Endothelial cell of umbilical vein (primary cell): Measurements from ENCODE around the gene CTRB2. TPM values are rescaled to one million over a fixed set of nuclear protein-coding genes. Genes with fewer than 3 reads are reported as not detected.
A peak's percentile ranks its signal among the peaks of the same experiment; 100 is the strongest.

Experiments
- BruUV-seq: library from RNA; stranded (reverse); fragments of 400-500 nt; replicated peaks from 2 replicates; lab custom pipeline; 2021; lab: Mats Ljungman, UMichigan
- CTCF ChIA-PET: fragments of 300-600, 350-600 bp; sonication (Branson Sonifier 250); formaldehyde crosslinking; loops from one replicate; lab custom pipeline; 2021; ENCODE audit warnings: antibody characterized with exemption, inconsistent platforms; lab: Charles Lee
- POLR2A ChIA-PET: fragments of 300-600, 350-600 bp; sonication (Branson Sonifier 250); formaldehyde crosslinking; loops from one replicate; lab custom pipeline; 2021; ENCODE audit warnings: antibody characterized with exemption, inconsistent platforms; lab: Charles Lee
- DNase-seq: peaks from one replicate; pipeline ENCODE4 v3.0.0-alpha.2; 2011; ENCODE audit warnings: low read depth, low spot score
- FAIRE-seq: peaks from 2 replicates; lab custom pipeline; 2011; peaks lifted over from hg19 to GRCh38; lab: Jason Lieb, UNC
- H2AFZ ChIP-seq: 2 replicates; pipeline ENCODE4 v1.6.0; 2012; ENCODE audit warnings: low read depth, low read length, control low read depth, inconsistent platforms
- H3K27ac ChIP-seq: 2 replicates; pipeline ENCODE4 v1.5.1; 2011; ENCODE audit warnings: low read depth, mild to moderate bottlenecking, control low read depth, low read length, moderate library complexity; ENCODE audit not compliant: insufficient read depth
- H3K27me3 ChIP-seq, 2 experiments: 2 replicates each; pipeline versions ENCODE4 v1.6.0 to v1.6.1; 2011; ENCODE audit warnings: low read length in 2 of 2, mixed read lengths in 1 of 2; ENCODE audit not compliant: control insufficient read depth in 2 of 2, insufficient read depth in 2 of 2
- H3K36me3 ChIP-seq, 2 experiments: 2 replicates in 1 of 2; 3 replicates in 1 of 2; pipeline ENCODE4 v1.5.1; 2011; ENCODE audit warnings: low read length in 2 of 2, mild to moderate bottlenecking in 1 of 2, moderate library complexity in 1 of 2; ENCODE audit not compliant: control insufficient read depth in 2 of 2, insufficient read depth in 2 of 2; ENCODE audit errors: extremely low read depth in 1 of 2
- H3K4me1 ChIP-seq: 3 replicates; pipeline ENCODE4 v1.5.1; 2011; ENCODE audit warnings: mild to moderate bottlenecking, low read length; ENCODE audit not compliant: control insufficient read depth, insufficient read depth; ENCODE audit errors: extremely low read depth
- H3K4me2 ChIP-seq: 2 replicates; pipeline ENCODE4 v1.6.1; 2011; ENCODE audit warnings: low read length, control low read depth, mixed read lengths; ENCODE audit not compliant: insufficient read depth
- H3K4me3 ChIP-seq, 3 experiments: fragments of 200-600 bp in 1 of 3; sonication (generic), shearing (Covaris generic) in 1 of 3; replicated peaks in 1 of 3; 2 replicates each; pipeline ENCODE4 v1.5.1; 2011 to 2016; ENCODE audit warnings: control low read depth in 3 of 3, low read length in 3 of 3, mild to moderate bottlenecking in 2 of 3, inconsistent platforms in 1 of 3, low read depth in 1 of 3, moderate library complexity in 1 of 3; ENCODE audit not compliant: insufficient read depth in 1 of 3
- H3K79me2 ChIP-seq: 2 replicates; pipeline ENCODE4 v1.6.0; 2012; ENCODE audit warnings: low read length, inconsistent platforms; ENCODE audit not compliant: control insufficient read depth, insufficient read depth
- H3K9ac ChIP-seq: replicated peaks from 2 replicates; pipeline ENCODE3; 2011; ENCODE audit warnings: low read length, control low read depth; ENCODE audit not compliant: insufficient read depth; ENCODE audit errors: extremely low read depth
- H3K9me1 ChIP-seq: replicated peaks from 3 replicates; pipeline ENCODE4 v1.6.0; 2011; ENCODE audit warnings: mild to moderate bottlenecking, low read length; ENCODE audit not compliant: control insufficient read depth, insufficient read depth; ENCODE audit errors: extremely low read depth
- H3K9me3 ChIP-seq: replicated peaks from 2 replicates; pipeline ENCODE4 v1.5.1; 2012; ENCODE audit warnings: low read length, inconsistent platforms; ENCODE audit not compliant: control insufficient read depth, insufficient read depth
- H4K20me1 ChIP-seq: replicated peaks from 2 replicates; pipeline ENCODE3; 2011; ENCODE audit warnings: mild to moderate bottlenecking, low read length; ENCODE audit not compliant: control insufficient read depth, insufficient read depth; ENCODE audit errors: extremely low read depth
- EZH2 ChIP-seq: IDR thresholded peaks from 2 replicates; pipeline ENCODE4 v1.6.1; 2012; ENCODE audit warnings: borderline replicate concordance, low read depth, mild to moderate bottlenecking, moderate library complexity, low read length, inconsistent platforms; ENCODE audit not compliant: severe bottlenecking
- FOS ChIP-seq: IDR thresholded peaks from 2 replicates; pipeline ENCODE4 v1.6.1; 2011; ENCODE audit warnings: mild to moderate bottlenecking, low read length, moderate library complexity, borderline replicate concordance; ENCODE audit not compliant: insufficient read depth
- GATA2 ChIP-seq: IDR thresholded peaks from 2 replicates; pipeline ENCODE4 v1.7.0; 2011; ENCODE audit warnings: low read depth, mild to moderate bottlenecking, moderate library complexity, mixed read lengths, low read length; ENCODE audit not compliant: insufficient read length, insufficient read depth
- JUN ChIP-seq: IDR thresholded peaks from 2 replicates; pipeline ENCODE4 v1.6.1; 2011; ENCODE audit warnings: borderline replicate concordance, low read depth; ENCODE audit not compliant: insufficient read length, insufficient read depth
- MYC ChIP-seq: IDR thresholded peaks from one replicate; pipeline ENCODE4 v1.6.1; 2011; ENCODE audit warnings: mild to moderate bottlenecking, low read depth, low read length
- POLR2A ChIP-seq: IDR thresholded peaks from 2 replicates; pipeline ENCODE4 v1.6.1; 2012; ENCODE audit warnings: low read depth, mild to moderate bottlenecking, control low read depth, low read length
- POLR2AphosphoS5 ChIP-seq: IDR thresholded peaks from 2 replicates; pipeline ENCODE4 v1.6.1; 2012; ENCODE audit warnings: low read depth, mild to moderate bottlenecking, control low read depth, low read length, moderate library complexity; ENCODE audit not compliant: insufficient read depth
- dilution Hi-C: fragments of 300-500 bp; cut with MboI; formaldehyde crosslinking; loops from one replicate; pipeline ENCODE4 v1.15.0; 2019; ENCODE audit warnings: low sequenced_read_pairs; ENCODE audit not compliant: extremely low pct_ligation_motif_present
- intact Hi-C: fragments of 100-400 bp; cut with micrococcal nuclease; formaldehyde crosslinking; loops from one replicate; pipeline ENCODE4 v1.10.0; 2022
- polyA plus RNA-seq, 4 experiments: library from polyadenylated mRNA; depleted of rRNA in 3 of 4; stranded (reverse) in 3 of 4; unstranded in 1 of 4; fragments of >200 nt; gene quantifications; 2 replicates each; pipeline versions ENCODE4 v1.2.1 to v1.2.3, GENCODE V29; 2011 to 2012; ENCODE audit warnings: missing spikeins in 1 of 4
- total RNA-seq: library from RNA; stranded (reverse); gene quantifications from 2 replicates; pipeline ENCODE4 v1.2.3, GENCODE V29; 2021
- TF ChIP-seq, protein P1 (sequence below): IDR thresholded peaks from 2 replicates; pipeline ENCODE4 v1.6.1; 2011; ENCODE audit not compliant: insufficient read depth, insufficient read length
- TF ChIP-seq, protein P2 (sequence below), 2 donors: IDR thresholded peaks; 1 replicate in 1 of 2; 2 replicates in 1 of 2; pipeline ENCODE4 v1.5.1; 2011; ENCODE audit warnings: low read length in 2 of 2, mild to moderate bottlenecking in 2 of 2, moderate library complexity in 2 of 2, control low read depth in 1 of 2, inconsistent platforms in 1 of 2, low read depth in 1 of 2; ENCODE audit not compliant: insufficient read depth in 1 of 2; ENCODE audit errors: extremely low read depth in 1 of 2

CTRB2 gene
- total and polyA plus RNA-seq, 2 donors (not counting 3 experiments of a cell fraction or from before 2014, with no cell fraction given): not detected

DNA sequence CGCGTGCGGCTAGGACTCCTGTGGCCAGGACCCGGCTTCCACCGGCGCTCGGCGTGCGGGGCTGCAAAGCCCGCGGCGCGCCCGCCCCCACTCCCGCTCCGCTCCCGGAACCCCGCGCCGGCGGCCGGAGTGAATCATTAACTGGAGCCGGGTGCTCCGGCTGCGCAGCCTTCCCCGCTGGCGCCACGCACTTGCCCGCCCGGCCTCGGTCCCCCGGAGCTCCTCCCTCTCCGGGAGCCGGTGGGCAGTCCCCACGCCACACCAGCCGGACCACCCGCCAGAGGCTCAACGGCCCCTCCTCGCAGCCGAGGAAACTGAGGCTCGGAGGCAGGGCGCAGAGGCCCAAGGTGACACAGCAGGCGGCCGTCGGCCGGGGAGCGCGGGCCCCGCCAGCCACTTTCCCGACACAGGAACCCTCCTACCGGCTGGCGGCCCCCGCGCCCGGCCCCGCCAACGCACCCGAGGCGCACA lies 43.9 kb upstream of the CTRB2 start:
- Histone ChIP-seq H4K20me1 (no peaks in the 10 kb centered on the region), H3K27me3 (no peaks in the 10 kb centered on the region), H3K79me2 (peaks cover 92% of the 10 kb centered on the region), H3K4me2 (peak overlapping the region; percentile 76), H2AFZ (no peak overlapping the region), H3K27ac (peak overlapping the region; percentile 92), H3K4me1 (peaks cover 80% of the 10 kb centered on the region), H3K9me3 (no peaks in the 10 kb centered on the region), H3K9ac (peak overlapping the region; percentile 87), H3K4me3 (peak overlapping the region; percentile 50 to 83 (median 80)), H3K9me1 (no peaks in the 10 kb centered on the region), H3K36me3 (peaks cover 0 to 3% of the 10 kb centered on the region in 2 experiments)
- FAIRE-seq: no peak
- TF ChIP-seq, protein P1, sequence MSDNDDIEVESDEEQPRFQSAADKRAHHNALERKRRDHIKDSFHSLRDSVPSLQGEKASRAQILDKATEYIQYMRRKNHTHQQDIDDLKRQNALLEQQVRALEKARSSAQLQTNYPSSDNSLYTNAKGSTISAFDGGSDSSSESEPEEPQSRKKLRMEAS: no peak
- TF ChIP-seq POLR2A (no peak), MYC (no peak), GATA2 (no peak), POLR2AphosphoS5 (no peak), EZH2 (no peak), JUN (no peak), FOS (no peak)
- TF ChIP-seq, protein P2, sequence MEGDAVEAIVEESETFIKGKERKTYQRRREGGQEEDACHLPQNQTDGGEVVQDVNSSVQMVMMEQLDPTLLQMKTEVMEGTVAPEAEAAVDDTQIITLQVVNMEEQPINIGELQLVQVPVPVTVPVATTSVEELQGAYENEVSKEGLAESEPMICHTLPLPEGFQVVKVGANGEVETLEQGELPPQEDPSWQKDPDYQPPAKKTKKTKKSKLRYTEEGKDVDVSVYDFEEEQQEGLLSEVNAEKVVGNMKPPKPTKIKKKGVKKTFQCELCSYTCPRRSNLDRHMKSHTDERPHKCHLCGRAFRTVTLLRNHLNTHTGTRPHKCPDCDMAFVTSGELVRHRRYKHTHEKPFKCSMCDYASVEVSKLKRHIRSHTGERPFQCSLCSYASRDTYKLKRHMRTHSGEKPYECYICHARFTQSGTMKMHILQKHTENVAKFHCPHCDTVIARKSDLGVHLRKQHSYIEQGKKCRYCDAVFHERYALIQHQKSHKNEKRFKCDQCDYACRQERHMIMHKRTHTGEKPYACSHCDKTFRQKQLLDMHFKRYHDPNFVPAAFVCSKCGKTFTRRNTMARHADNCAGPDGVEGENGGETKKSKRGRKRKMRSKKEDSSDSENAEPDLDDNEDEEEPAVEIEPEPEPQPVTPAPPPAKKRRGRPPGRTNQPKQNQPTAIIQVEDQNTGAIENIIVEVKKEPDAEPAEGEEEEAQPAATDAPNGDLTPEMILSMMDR (IDR thresholded peaks at IDR 0.05; ENCODE audit: extremely low read depth in 1 of 2, insufficient read depth in 1 of 2, low read depth in 1 of 2, low read length in 2 of 2): no peak
- no TSS peak for BruUV-seq
- dilution Hi-C loops: no loop called here
- DNase-seq: no peak
- intact Hi-C loops: loop anchor here (1.0 to 5.0 kb wide), 4 partner anchors 15 to 211 kb away; partner anchors contain the start of gene TMEM170A
- CTCF ChIA-PET: interaction anchor here (0.9 to 8.4 kb wide), 9 partner anchors 9 to 153 kb away, joined by 3 to 48 read pairs (median 4); no protein-coding TSS in a partner anchor
- POLR2A ChIA-PET: interaction anchor here (0.8 to 1.0 kb wide), 2 partner anchors 13 to 130 kb away, joined by 4 to 6 read pairs; no protein-coding TSS in a partner anchor
